Endothelial cell of umbilical vein (primary cell): ENCODE results near the gene ERAP2.

ENCODE experiments used
- CTCF ChIP-seq, 2 donors: IDR thresholded peaks; 1 replicate in 1 of 2; 2 replicates in 1 of 2; pipeline ENCODE4 v1.5.1; 2011; ENCODE audit warnings: low read length in 2 of 2, mild to moderate bottlenecking in 2 of 2, moderate library complexity in 2 of 2, control low read depth in 1 of 2, inconsistent platforms in 1 of 2, low read depth in 1 of 2; ENCODE audit not compliant: insufficient read depth in 1 of 2; ENCODE audit errors: extremely low read depth in 1 of 2
- EZH2 ChIP-seq: IDR thresholded peaks from 2 replicates; pipeline ENCODE4 v1.6.1; 2012; ENCODE audit warnings: borderline replicate concordance, low read depth, mild to moderate bottlenecking, moderate library complexity, low read length, inconsistent platforms; ENCODE audit not compliant: severe bottlenecking
- FOS ChIP-seq: IDR thresholded peaks from 2 replicates; pipeline ENCODE4 v1.6.1; 2011; ENCODE audit warnings: mild to moderate bottlenecking, low read length, moderate library complexity, borderline replicate concordance; ENCODE audit not compliant: insufficient read depth
- GATA2 ChIP-seq: IDR thresholded peaks from 2 replicates; pipeline ENCODE4 v1.7.0; 2011; ENCODE audit warnings: low read depth, mild to moderate bottlenecking, moderate library complexity, mixed read lengths, low read length; ENCODE audit not compliant: insufficient read length, insufficient read depth
- JUN ChIP-seq: IDR thresholded peaks from 2 replicates; pipeline ENCODE4 v1.6.1; 2011; ENCODE audit warnings: borderline replicate concordance, low read depth; ENCODE audit not compliant: insufficient read length, insufficient read depth
- MAX ChIP-seq: IDR thresholded peaks from 2 replicates; pipeline ENCODE4 v1.6.1; 2011; ENCODE audit not compliant: insufficient read depth, insufficient read length
- POLR2A ChIP-seq: IDR thresholded peaks from 2 replicates; pipeline ENCODE4 v1.6.1; 2012; ENCODE audit warnings: low read depth, mild to moderate bottlenecking, control low read depth, low read length
- POLR2AphosphoS5 ChIP-seq: IDR thresholded peaks from 2 replicates; pipeline ENCODE4 v1.6.1; 2012; ENCODE audit warnings: low read depth, mild to moderate bottlenecking, control low read depth, low read length, moderate library complexity; ENCODE audit not compliant: insufficient read depth

GRCh38 chr5:96904054-96904931, 28.0 kb downstream of the ERAP2 start:
- no peak for TF ChIP-seq POLR2A
- no peak for TF ChIP-seq EZH2
- TF ChIP-seq CTCF (IDR thresholded peaks at IDR 0.05; ENCODE audit: extremely low read depth in 1 of 2, insufficient read depth in 1 of 2, low read depth in 1 of 2, low read length in 2 of 2), result no peak
- no peak for TF ChIP-seq JUN
- TF ChIP-seq MAX, result no peak
- TF ChIP-seq POLR2AphosphoS5, result no peak
- no peak for TF ChIP-seq GATA2
- TF ChIP-seq FOS, result no peak
